PC-3 (cell line): ENCODE data around the gene RETN. TPM values are rescaled to one million over a fixed set of nuclear protein-coding genes. Genes with fewer than 3 reads are reported as not detected.

ENCODE experiments used
- ATAC-seq: fragments of 200-7000 bp; cut with Tn5 transposase; 2 replicates; pipeline ENCODE4 v1.9.1; 2020; ENCODE audit warnings: mild to moderate bottlenecking, moderate library complexity
- BruUV-seq: library from RNA; stranded (reverse); fragments of 400-500 nt; replicated peaks from 2 replicates; lab custom pipeline; 2021; lab: Mats Ljungman, UMichigan
- CTCF ChIA-PET: fragments of 300-600 bp; sonication (Branson Sonifier 250); formaldehyde crosslinking; loops from one replicate; lab custom pipeline; 2022; ENCODE audit warnings: antibody characterized with exemption; lab: Charles Lee
- POLR2A ChIA-PET: fragments of 300-600 bp; sonication (Branson Sonifier 250); formaldehyde crosslinking; loops from one replicate; lab custom pipeline; 2022; ENCODE audit warnings: antibody characterized with exemption; ENCODE audit not compliant: unreplicated experiment; lab: Charles Lee
- DNase-seq: peaks from one replicate; pipeline ENCODE4 v3.0.0-alpha.2; 2015
- H2AFZ ChIP-seq: fragments of 300-600 bp; sonication (generic); 2 replicates; pipeline ENCODE4 v1.6.0; 2016; ENCODE audit warnings: antibody characterized with exemption, low read length
- H3F3A ChIP-seq: fragments of 300-600 bp; sonication (generic); one replicate; pipeline ENCODE4 v1.6.0; 2017; ENCODE audit warnings: antibody characterized with exemption, low read length, control low read depth, mild to moderate bottlenecking; ENCODE audit not compliant: unreplicated experiment
- H3K27ac ChIP-seq: fragments of 300-600 bp; sonication (generic); 2 replicates; pipeline ENCODE4 v1.5.1; 2016; ENCODE audit warnings: mild to moderate bottlenecking, low read length
- H3K27me3 ChIP-seq: fragments of 300-600 bp; sonication (generic); 2 replicates; pipeline ENCODE4 v1.6.1; 2016; ENCODE audit warnings: low read length, mixed read lengths
- H3K36me3 ChIP-seq: fragments of 300-600 bp; sonication (generic); 2 replicates; pipeline ENCODE4 v1.6.1; 2016; ENCODE audit warnings: low read depth, mixed run types, low read length, mixed read lengths
- H3K4me1 ChIP-seq: fragments of 300-600 bp; sonication (generic); 2 replicates; pipeline ENCODE4 v1.5.1; 2016; ENCODE audit warnings: low read length; ENCODE audit not compliant: insufficient read depth
- H3K4me2 ChIP-seq: fragments of 300-600 bp; sonication (generic); 2 replicates; pipeline ENCODE4 v1.6.0; 2016; ENCODE audit warnings: low read length
- H3K4me3 ChIP-seq: fragments of 300-600 bp; sonication (generic); 2 replicates; pipeline ENCODE4 v1.5.1; 2016; ENCODE audit warnings: mild to moderate bottlenecking, low read length, mixed read lengths
- H3K79me2 ChIP-seq: fragments of 300-600 bp; sonication (generic); 2 replicates; pipeline ENCODE4 v1.6.1; 2017; ENCODE audit warnings: low read length, mixed read lengths
- H3K9ac ChIP-seq: fragments of 300-600 bp; sonication (generic); 2 replicates; pipeline ENCODE4 v1.6.0; 2016; ENCODE audit warnings: mild to moderate bottlenecking, low read length
- H3K9me2 ChIP-seq: fragments of 300-600 bp; sonication (generic); replicated peaks from 2 replicates; pipeline ENCODE4 v1.6.1; 2016; ENCODE audit warnings: mixed run types, low read length, mixed read lengths
- H3K9me3 ChIP-seq: fragments of 300-600 bp; sonication (generic); 2 replicates; pipeline ENCODE4 v1.6.1; 2016; ENCODE audit warnings: low read length, mixed read lengths
- H4K20me1 ChIP-seq: fragments of 300-600 bp; sonication (generic); 2 replicates; pipeline ENCODE4 v1.6.1; 2016; ENCODE audit warnings: low read length, mixed read lengths
- CTCF ChIP-seq: fragments of 300-600 bp; sonication (generic); conservative IDR thresholded peaks from 2 replicates; pipeline ENCODE4 v1.5.1; 2017; ENCODE audit warnings: antibody characterized with exemption, low read depth, mild to moderate bottlenecking, low read length
- EZH2 ChIP-seq: fragments of 300-600 bp; sonication (generic); IDR thresholded peaks from one replicate; pipeline ENCODE4 v1.6.1; 2017; ENCODE audit warnings: antibody characterized with exemption, mild to moderate bottlenecking, low read length; ENCODE audit not compliant: unreplicated experiment
- EZH2phosphoT487 ChIP-seq: fragments of 300-600 bp; sonication (generic); IDR thresholded peaks from 2 replicates; pipeline ENCODE4 v1.6.1; 2018; ENCODE audit warnings: mild to moderate bottlenecking, antibody characterized with exemption, low read length, borderline replicate concordance
- intact Hi-C: fragments of 100-400 bp; cut with micrococcal nuclease; formaldehyde crosslinking; loops from 2 replicates; pipeline ENCODE4 v1.9.0; 2023
- total RNA-seq: library from RNA; depleted of rRNA; stranded (reverse); fragments of >200 nt; gene quantifications from 2 replicates; pipeline ENCODE4 v1.2.3, GENCODE V29; 2014

RETN gene
- total RNA-seq, 1 experiment from 2014 or later: not detected

- no peak for ATAC-seq
- no peak for DNase-seq
- TF ChIP-seq EZH2 (no peak), CTCF (no peak), EZH2phosphoT487 (no peak)
- Histone ChIP-seq H3K4me3 (no peak overlapping the region), H3K9ac (no peak overlapping the region), H3K9me2 (no peaks in the 10 kb centered on the region), H3K36me3 (no peaks in the 10 kb centered on the region), H4K20me1 (no peaks in the 10 kb centered on the region), H3K9me3 (no peaks in the 10 kb centered on the region), H3K4me1 (no peaks in the 10 kb centered on the region), H3K79me2 (no peaks in the 10 kb centered on the region), H3F3A (no peaks in the 10 kb centered on the region), H3K4me2 (no peak overlapping the region), H2AFZ (no peak overlapping the region), H3K27ac (no peak overlapping the region), H3K27me3 (0 out of 2 replicates have a peak, but pooled peaks cover 2% of the 10 kb centered on the region)
- no TSS peak for BruUV-seq
- POLR2A ChIA-PET: no interaction called here
- CTCF ChIA-PET: no interaction called here
- intact Hi-C loops: no loop called here
Observed at GRCh38 chr19:7690779-7691258, 22.0 kb downstream of the RETN start.

GRCh38 chr19:7691497-7691896 is 22.6 kb downstream of the RETN start:
- Histone ChIP-seq H2AFZ (no peak overlapping the region), H3K9ac (no peak overlapping the region), H3K79me2 (no peaks in the 10 kb centered on the region), H3K27me3 (peaks cover 4% of the 10 kb centered on the region; the same call in 1 of the 2 replicates), H3F3A (no peaks in the 10 kb centered on the region), H4K20me1 (no peaks in the 10 kb centered on the region), H3K36me3 (no peaks in the 10 kb centered on the region), H3K4me3 (no peak overlapping the region), H3K9me2 (no peaks in the 10 kb centered on the region), H3K9me3 (no peaks in the 10 kb centered on the region), H3K4me1 (no peaks in the 10 kb centered on the region), H3K4me2 (no peak overlapping the region), H3K27ac (no peak overlapping the region)
- CTCF ChIA-PET: no interaction called here
- no peak for TF ChIP-seq EZH2phosphoT487
- TF ChIP-seq CTCF: no peak
- TF ChIP-seq EZH2: no peak
- intact Hi-C loops: no loop called here
- BruUV-seq: no TSS peak
- ATAC-seq (no peak), DNase-seq (no peak)
- POLR2A ChIA-PET: no interaction called here

GRCh38 chr19:7692417-7693088 is 23.7 kb downstream of the RETN start:
- Histone ChIP-seq H3K4me1 (no peaks in the 10 kb centered on the region), H3F3A (no peaks in the 10 kb centered on the region), H3K36me3 (no peaks in the 10 kb centered on the region), H3K79me2 (no peaks in the 10 kb centered on the region), H3K27me3 (peaks cover 15% of the 10 kb centered on the region), H3K4me2 (no peak overlapping the region), H2AFZ (no peak overlapping the region), H3K27ac (no peak overlapping the region), H3K9me3 (no peaks in the 10 kb centered on the region), H3K9me2 (no peaks in the 10 kb centered on the region), H3K9ac (no peak overlapping the region), H4K20me1 (no peaks in the 10 kb centered on the region), H3K4me3 (no peak overlapping the region)
- no TSS peak for BruUV-seq
- intact Hi-C loops: no loop called here
- ATAC-seq (no peak), DNase-seq (no peak)
- TF ChIP-seq CTCF (no peak), EZH2phosphoT487 (no peak), EZH2 (no peak)
- CTCF ChIA-PET: no interaction called here
- POLR2A ChIA-PET: no interaction called here
